Suprapubic skin (tissue), 4 donors: ENCODE measurements around the gene RNF26. TPM values are rescaled to one million over a fixed set of nuclear protein-coding genes. Genes with fewer than 3 reads are reported as not detected.
A peak's percentile ranks its signal among the peaks of the same experiment; 100 is the strongest.

ENCODE experiments used
- DNase-seq, 2 donors: peaks; one replicate each; pipeline ENCODE4 v3.0.0-alpha.2; 2019; ENCODE audit warnings: low spot score in 2 of 2
- H3K27ac ChIP-seq: fragments of 200-600 bp; sonication (generic); one replicate; pipeline ENCODE4 v1.5.1; 2019
- H3K27me3 ChIP-seq: fragments of 200-600 bp; sonication (generic); one replicate; pipeline ENCODE4 v1.5.1; 2019
- H3K36me3 ChIP-seq: fragments of 200-600 bp; sonication (generic); one replicate; pipeline ENCODE4 v1.5.1; 2019
- H3K4me1 ChIP-seq: fragments of 200-600 bp; sonication (generic); one replicate; pipeline ENCODE4 v1.5.1; 2019
- H3K4me3 ChIP-seq: fragments of 200-600 bp; sonication (generic); one replicate; pipeline ENCODE4 v1.5.1; 2019; ENCODE audit warnings: mild to moderate bottlenecking
- H3K9me3 ChIP-seq: fragments of 200-600 bp; sonication (generic); one replicate; pipeline ENCODE4 v1.5.1; 2019
- EP300 ChIP-seq: sonication (generic); formaldehyde crosslinking; IDR thresholded peaks from one replicate; pipeline ENCODE4 v1.6.1; 2017; ENCODE audit warnings: antibody characterized with exemption
- POLR2A ChIP-seq, 2 donors: fragments of 450-650 bp; IDR thresholded peaks; one replicate each; pipeline ENCODE4 v1.6.1; 2017; ENCODE audit warnings: antibody characterized with exemption in 2 of 2, mild to moderate bottlenecking in 2 of 2, moderate library complexity in 2 of 2
- POLR2AphosphoS5 ChIP-seq, 3 donors: sonication (generic); formaldehyde crosslinking; IDR thresholded peaks; one replicate each; pipeline ENCODE4 v1.6.1; 2017; ENCODE audit warnings: antibody characterized with exemption in 3 of 3
- WGBS: methylation state at CpG from one replicate; pipeline ENCODE4 v1.1.5; 2018; 5-methylcytosine and 5-hydroxymethylcytosine counted together
- total RNA-seq, 4 donors: library from RNA; depleted of rRNA; stranded (reverse); fragments of >200 nt; gene quantifications; one replicate each; pipeline ENCODE4 v1.1.0, GENCODE V29; 2016
- TF ChIP-seq, protein P1 (sequence below), 2 donors: fragments of 200-600 bp in 1 of 2; fragments of 450-650 bp in 1 of 2; sonication (generic) in 1 of 2; IDR thresholded peaks; one replicate each; pipeline ENCODE4 v1.5.1; 2016 to 2019; ENCODE audit warnings: antibody characterized with exemption in 2 of 2, mild to moderate bottlenecking in 1 of 2, moderate library complexity in 1 of 2

The RNF26 gene
- total RNA-seq, 4 donors from 2014 or later, result 13.3 to 21.4 (median 15.4) TPM

GRCh38 chr11:119373921-119374631 is 39.7 kb downstream of the RNF26 start:
- H3K27ac ChIP-seq, result no peak overlapping the region
- H3K4me1 ChIP-seq, result peaks cover 35% of the 10 kb centered on the region
- no peaks in the 10 kb centered on the region for H3K9me3 ChIP-seq
- 56% methylated on average over 5 of the region's 5 CpGs for WGBS
- no peaks in the 10 kb centered on the region for H3K27me3 ChIP-seq
- no peak for TF ChIP-seq POLR2AphosphoS5 (IDR thresholded peaks at IDR 0.05)
- TF ChIP-seq, protein P1, sequence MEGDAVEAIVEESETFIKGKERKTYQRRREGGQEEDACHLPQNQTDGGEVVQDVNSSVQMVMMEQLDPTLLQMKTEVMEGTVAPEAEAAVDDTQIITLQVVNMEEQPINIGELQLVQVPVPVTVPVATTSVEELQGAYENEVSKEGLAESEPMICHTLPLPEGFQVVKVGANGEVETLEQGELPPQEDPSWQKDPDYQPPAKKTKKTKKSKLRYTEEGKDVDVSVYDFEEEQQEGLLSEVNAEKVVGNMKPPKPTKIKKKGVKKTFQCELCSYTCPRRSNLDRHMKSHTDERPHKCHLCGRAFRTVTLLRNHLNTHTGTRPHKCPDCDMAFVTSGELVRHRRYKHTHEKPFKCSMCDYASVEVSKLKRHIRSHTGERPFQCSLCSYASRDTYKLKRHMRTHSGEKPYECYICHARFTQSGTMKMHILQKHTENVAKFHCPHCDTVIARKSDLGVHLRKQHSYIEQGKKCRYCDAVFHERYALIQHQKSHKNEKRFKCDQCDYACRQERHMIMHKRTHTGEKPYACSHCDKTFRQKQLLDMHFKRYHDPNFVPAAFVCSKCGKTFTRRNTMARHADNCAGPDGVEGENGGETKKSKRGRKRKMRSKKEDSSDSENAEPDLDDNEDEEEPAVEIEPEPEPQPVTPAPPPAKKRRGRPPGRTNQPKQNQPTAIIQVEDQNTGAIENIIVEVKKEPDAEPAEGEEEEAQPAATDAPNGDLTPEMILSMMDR (IDR thresholded peaks at IDR 0.05), result peak; percentile 60 to 85
- peak in 1 of 2 donors; percentile 73 for DNase-seq
- no peaks in the 10 kb centered on the region for H3K36me3 ChIP-seq
- H3K4me3 ChIP-seq, result no peak overlapping the region

- Histone ChIP-seq H3K27me3 (no peaks in the 10 kb centered on the region), H3K4me3 (no peak overlapping the region), H3K27ac (no peak overlapping the region), H3K4me1 (peaks cover 31% of the 10 kb centered on the region), H3K9me3 (no peaks in the 10 kb centered on the region), H3K36me3 (no peaks in the 10 kb centered on the region)
- DNase-seq, result peak in 1 of 2 donors; percentile 43
- TF ChIP-seq POLR2A (IDR thresholded peaks at IDR 0.05), result no peak
- TF ChIP-seq POLR2AphosphoS5 (IDR thresholded peaks at IDR 0.05), result no peak
- TF ChIP-seq, protein P1 (IDR thresholded peaks at IDR 0.05), result no peak
- TF ChIP-seq EP300, result no peak
- 49% methylated on average over 6 of the region's 11 CpGs for WGBS
Measured at GRCh38 chr11:119374632-119375336, 40.5 kb downstream of the RNF26 start.

DNA sequence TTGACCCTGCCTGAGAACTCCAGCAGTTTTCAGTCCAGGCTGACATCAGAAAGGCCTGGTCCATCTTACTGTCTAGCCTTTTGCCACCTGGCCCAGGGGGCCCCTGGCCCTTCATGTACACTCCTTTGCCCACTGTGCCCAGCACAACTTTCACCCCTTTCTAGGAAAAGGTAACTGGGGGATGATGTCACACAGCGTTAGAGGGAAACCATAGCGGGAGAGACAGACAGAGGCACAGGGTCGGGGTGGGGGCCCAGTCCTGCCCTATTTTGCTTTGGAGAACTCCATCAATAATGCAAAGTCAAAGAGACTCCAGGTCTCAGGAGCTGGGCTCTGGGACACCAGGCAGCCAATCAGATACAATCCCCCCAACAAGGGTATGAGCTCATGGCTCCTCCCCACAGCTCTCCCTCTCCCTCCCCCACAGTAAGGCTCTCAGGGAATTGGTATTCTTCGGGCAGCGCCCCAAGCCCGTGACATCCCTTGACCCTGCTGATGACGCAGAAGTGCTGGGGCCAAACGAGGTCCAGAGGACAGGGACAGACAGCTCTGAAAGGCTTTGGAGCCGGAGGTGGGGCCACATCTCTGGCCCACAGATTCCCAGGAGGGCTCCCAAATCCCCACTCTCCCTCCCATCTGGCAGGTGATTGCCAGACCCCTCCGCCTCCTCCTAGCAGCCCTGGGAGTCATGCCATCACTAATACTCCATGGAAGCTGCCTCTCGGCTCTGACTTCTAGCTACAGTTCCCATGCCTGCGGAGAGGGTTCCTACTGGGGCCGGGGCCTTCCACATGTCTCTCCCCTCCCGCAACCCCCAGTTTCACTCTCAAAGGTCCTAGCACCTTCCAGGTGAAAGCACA is 41.2 kb downstream of the RNF26 start:
- TF ChIP-seq POLR2A (IDR thresholded peaks at IDR 0.05) (no peak), EP300 (peak; percentile 47)
- Histone ChIP-seq H3K9me3 (no peaks in the 10 kb centered on the region), H3K27me3 (no peaks in the 10 kb centered on the region), H3K36me3 (no peaks in the 10 kb centered on the region), H3K27ac (peak overlapping the region; percentile 52), H3K4me1 (peaks cover 29% of the 10 kb centered on the region), H3K4me3 (no peak overlapping the region)
- DNase-seq, result peak in 1 of 2 donors; percentile 69
- 60% methylated on average over 14 of the region's 14 CpGs for WGBS

GRCh38 chr11:119376197-119376847 is 42.0 kb downstream of the RNF26 start:
- Histone ChIP-seq H3K36me3 (no peaks in the 10 kb centered on the region), H3K9me3 (no peaks in the 10 kb centered on the region), H3K4me3 (no peak overlapping the region), H3K4me1 (peaks cover 30% of the 10 kb centered on the region), H3K27ac (peak overlapping the region; percentile 52), H3K27me3 (no peaks in the 10 kb centered on the region)
- peak in 1 of 2 donors; percentile 64 for DNase-seq
- WGBS, result 62% methylated on average over 5 of the region's 11 CpGs
- TF ChIP-seq POLR2AphosphoS5 (IDR thresholded peaks at IDR 0.05), result no peak
- TF ChIP-seq, protein P1 (IDR thresholded peaks at IDR 0.05), result no peak
- TF ChIP-seq EP300, result no peak
- no peak for TF ChIP-seq POLR2A (IDR thresholded peaks at IDR 0.05)

DNA sequence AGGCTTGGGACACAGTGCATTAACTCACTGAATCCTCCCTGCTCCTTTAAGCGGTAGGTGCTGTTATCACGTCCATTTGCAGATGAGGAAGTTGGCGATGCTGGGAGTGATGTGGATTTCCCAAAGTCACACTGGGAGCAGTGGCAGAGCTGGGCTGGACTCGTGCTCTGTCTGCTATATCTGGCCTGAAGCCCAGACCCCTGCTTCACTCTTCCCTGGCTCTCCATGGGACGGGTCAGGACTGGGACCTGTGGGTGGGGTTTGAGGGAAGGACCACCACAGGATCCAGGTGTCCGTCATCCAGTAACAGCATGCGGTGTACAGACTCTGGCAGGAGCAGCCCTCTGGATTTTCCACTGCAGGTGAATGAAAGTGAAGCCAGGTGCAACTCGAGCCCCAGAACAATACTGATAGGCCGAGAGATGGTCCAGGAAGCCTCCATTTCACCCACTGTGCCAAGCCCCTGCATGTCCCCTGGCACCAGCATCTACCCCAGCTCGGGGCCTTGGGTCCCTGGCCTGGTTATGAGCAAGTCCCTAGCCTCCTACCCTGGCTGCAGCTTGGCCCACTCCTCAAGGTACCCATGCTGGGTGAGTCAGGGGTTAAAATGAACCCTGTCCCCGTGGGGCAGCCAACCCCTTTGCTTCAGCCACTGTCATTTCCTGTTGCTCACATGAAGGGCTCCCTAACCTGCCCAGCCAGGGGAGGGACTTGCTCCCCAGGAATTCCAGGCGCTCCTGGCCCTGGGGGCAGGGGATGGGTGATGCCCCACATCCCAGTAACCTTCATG is 43.0 kb downstream of the RNF26 start:
- 74% methylated on average over 9 of the region's 12 CpGs for WGBS

More for the DNA sequence above, 43.0 kb downstream of the RNF26 start:
- Histone ChIP-seq H3K9me3 (no peaks in the 10 kb centered on the region), H3K27ac (no peak overlapping the region), H3K27me3 (no peaks in the 10 kb centered on the region), H3K4me3 (no peak overlapping the region), H3K4me1 (peaks cover 30% of the 10 kb centered on the region), H3K36me3 (no peaks in the 10 kb centered on the region)
- no peak for TF ChIP-seq EP300
- no peak for TF ChIP-seq POLR2A (IDR thresholded peaks at IDR 0.05)
- peak; percentile 57 to 67 for DNase-seq
